GM12878 (cell line): ENCODE measurements around the gene MT1B. TPM values are rescaled to one million over a fixed set of nuclear protein-coding genes. Genes with fewer than 3 reads are reported as not detected.

Experiments
- CEBPB ChIP-seq, 2 experiments: fragments of 150-350 bp in 1 of 2; IDR thresholded peaks; 2 replicates each; pipeline ENCODE4 v1.6.1; 2012 to 2014; ENCODE audit warnings: low read depth in 2 of 2, low read length in 2 of 2, borderline replicate concordance in 1 of 2, inconsistent platforms in 1 of 2
- CUX1 ChIP-seq: IDR thresholded peaks from 2 replicates; pipeline ENCODE4 v1.6.1; 2012; ENCODE audit warnings: improper control_type of control experiment, low read depth, low read length; ENCODE audit not compliant: insufficient replicate concordance
- EP300 ChIP-seq, 2 experiments: fragments of 150-350 bp in 1 of 2; IDR thresholded peaks; 2 replicates each; pipeline ENCODE4 v1.6.1; 2011 to 2012; ENCODE audit warnings: low read depth in 2 of 2, low read length in 2 of 2, borderline replicate concordance in 1 of 2, improper control_type of control experiment in 1 of 2, inconsistent platforms in 1 of 2; ENCODE audit not compliant: control insufficient read depth in 1 of 2
- KAT2A ChIP-seq: conservative IDR thresholded peaks from 2 replicates; pipeline ENCODE4 v1.6.1; 2011; ENCODE audit warnings: low read depth, low read length; ENCODE audit not compliant: control insufficient read depth
- MXI1 ChIP-seq: fragments of 150-350 bp; IDR thresholded peaks from 2 replicates; pipeline ENCODE4 v1.6.1; 2011; ENCODE audit warnings: low read depth, mild to moderate bottlenecking, inconsistent platforms, low read length, improper control_type of control experiment
- MYC ChIP-seq: IDR thresholded peaks from 2 replicates; pipeline ENCODE4 v1.6.1; 2011; ENCODE audit warnings: mild to moderate bottlenecking, low read length, moderate library complexity, inconsistent platforms; ENCODE audit not compliant: insufficient read depth, insufficient replicate concordance, insufficient read length, severe bottlenecking
- SREBF1 ChIP-seq: IDR thresholded peaks from 2 replicates; pipeline ENCODE4 v1.6.1; 2012; ENCODE audit warnings: mild to moderate bottlenecking, low read length
- TBL1XR1 ChIP-seq: IDR thresholded peaks from 2 replicates; pipeline ENCODE4 v1.6.1; 2012; ENCODE audit warnings: low read depth, low read length, improper control_type of control experiment
- TCF7 ChIP-seq: IDR thresholded peaks from 2 replicates; pipeline ENCODE4 v1.6.1; 2014; ENCODE audit warnings: antibody characterized with exemption, borderline replicate concordance
- USF2 ChIP-seq: IDR thresholded peaks from 2 replicates; pipeline ENCODE4 v1.6.1; 2011; ENCODE audit warnings: low read depth, low read length, improper control_type of control experiment, borderline replicate concordance
- YBX1 ChIP-seq: fragments of 450-650 bp; IDR thresholded peaks from 2 replicates; pipeline ENCODE4 v1.6.1; 2016; ENCODE audit warnings: antibody characterized with exemption
- ZBTB40 ChIP-seq: fragments of 450-650 bp; IDR thresholded peaks from 2 replicates; pipeline ENCODE4 v1.6.1; 2016; ENCODE audit warnings: mild to moderate bottlenecking, moderate library complexity, borderline replicate concordance
- ZSCAN29 ChIP-seq: fragments of 450-650 bp; IDR thresholded peaks from 2 replicates; pipeline ENCODE4 v1.6.1; 2017; ENCODE audit warnings: mild to moderate bottlenecking, moderate library complexity
- polyA plus RNA-seq, 11 experiments: library from polyadenylated mRNA; depleted of rRNA in 4 of 11; unstranded in 6 of 11; stranded (reverse) in 5 of 11; fragments of >200 nt; fragmentation: Nextera tagmentation in 4 of 11; fragmentation: Illumina TruSeq in 1 of 11; extraction: Ambion mirVana in 4 of 11; extraction: Trizol in 1 of 11; gene quantifications; 1 replicate in 1 of 11; 2 replicates in 10 of 11; pipeline versions ENCODE4 v1.2.1 to v1.2.3, GENCODE V29; 2011 to 2016; ENCODE audit warnings: inconsistent platforms in 2 of 11, missing spikeins in 2 of 11, low read depth in 1 of 11
- total RNA-seq, 4 experiments: library from RNA; depleted of rRNA in 3 of 4; stranded (reverse); fragments of >200 nt in 3 of 4; fragmentation: Illumina TruSeq in 1 of 4; extraction: Trizol in 1 of 4; gene quantifications; 2 replicates each; pipeline versions ENCODE4 v1.2.1 to v1.2.3, GENCODE V29; 2013 to 2021

The MT1B gene
- total and polyA plus RNA-seq, 10 of the 15 experiments (the other 5 are each of a cell fraction or from before 2014, with no cell fraction given) = not detected

GRCh38 chr16:56618138-56618537 is 33.5 kb upstream of the MT1B start (continued):
- TF ChIP-seq CEBPB (IDR thresholded peaks at IDR 0.05; ENCODE audit: borderline replicate concordance in 1 of 2, low read depth in 2 of 2, low read length in 2 of 2) (no peak), TBL1XR1 (no peak), EP300 (IDR thresholded peaks at IDR 0.05; ENCODE audit: borderline replicate concordance in 1 of 2, control insufficient read depth in 1 of 2, low read depth in 2 of 2, low read length in 2 of 2) (no peak), SREBF1 (no peak), TCF7 (no peak), ZBTB40 (no peak), CUX1 (no peak), KAT2A (no peak), ZSCAN29 (no peak), MXI1 (no peak), USF2 (no peak), MYC (no peak), YBX1 (no peak)
